T-helper 2 cell (primary cell): ENCODE data around the gene SYNGR2.

Source experiments
- DNase-seq, 5 experiments: peaks; one replicate each; pipeline versions ENCODE4 v3.0.0 to v3.0.0-alpha.2; 2012 to 2022

The SYNGR2 gene

GRCh38 chr17:78204387-78205123, 36.2 kb downstream of the SYNGR2 start:
- no peak for DNase-seq

GRCh38 chr17:78205124-78205775, 36.9 kb downstream of the SYNGR2 start:
- no peak for DNase-seq

GRCh38 chr17:78206298-78206697, 37.9 kb downstream of the SYNGR2 start:
- DNase-seq: no peak

- DNase-seq: no peak
Observed at GRCh38 chr17:78208486-78208885, 40.1 kb downstream of the SYNGR2 start.

- DNase-seq: no peak
Observed at GRCh38 chr17:78210111-78210510, 41.7 kb downstream of the SYNGR2 start.

GRCh38 chr17:78211032-78211431, 42.7 kb downstream of the SYNGR2 start:
- DNase-seq: no peak

- DNase-seq: peak; percentile 77 to 92 (median 86)
Observed at GRCh38 chr17:78214016-78214705, 45.8 kb downstream of the SYNGR2 start, which contains the start of gene BIRC5. Gene BIRC5, plus strand, starts transcription at chr17:78214253. Its CDS starts 64 bp downstream, at chr17:78214317.

- DNase-seq: no peak
Observed at GRCh38 chr17:78214706-78215061, 46.3 kb downstream of the SYNGR2 start.

GRCh38 chr17:78219396-78220150, 51.2 kb downstream of the SYNGR2 start:
- no peak for DNase-seq
